ENCODE results near the gene PSMC3. TPM values are rescaled to one million over a fixed set of nuclear protein-coding genes. Genes with fewer than 3 reads are reported as not detected.
A peak's percentile ranks its signal among the peaks of the same experiment; 100 is the strongest.

Gene PSMC3
- total RNA-seq, 1 donor from 2014 or later = 79.6 TPM

DNA sequence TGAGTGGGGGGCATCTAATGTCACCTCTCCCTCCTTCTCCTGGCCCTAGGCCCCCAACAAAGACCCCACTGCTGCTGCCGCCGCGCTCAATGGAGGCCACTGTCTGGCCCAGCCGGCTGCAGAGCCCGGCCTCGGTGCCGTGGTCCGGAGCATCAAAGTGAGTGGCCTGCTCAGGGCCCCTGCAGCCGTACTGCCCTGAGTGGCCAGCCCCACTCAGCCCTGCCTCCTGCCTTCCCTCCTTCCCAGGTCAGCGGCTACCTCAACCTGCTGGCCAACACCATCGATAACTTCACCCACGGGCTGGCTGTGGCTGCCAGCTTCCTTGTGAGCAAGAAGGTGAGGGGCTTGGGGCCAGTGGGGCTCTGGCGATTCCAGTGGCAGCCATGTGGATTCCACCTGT, 12.9 kb downstream of the PSMC3 start:
- DNase-seq = no peak

DNA sequence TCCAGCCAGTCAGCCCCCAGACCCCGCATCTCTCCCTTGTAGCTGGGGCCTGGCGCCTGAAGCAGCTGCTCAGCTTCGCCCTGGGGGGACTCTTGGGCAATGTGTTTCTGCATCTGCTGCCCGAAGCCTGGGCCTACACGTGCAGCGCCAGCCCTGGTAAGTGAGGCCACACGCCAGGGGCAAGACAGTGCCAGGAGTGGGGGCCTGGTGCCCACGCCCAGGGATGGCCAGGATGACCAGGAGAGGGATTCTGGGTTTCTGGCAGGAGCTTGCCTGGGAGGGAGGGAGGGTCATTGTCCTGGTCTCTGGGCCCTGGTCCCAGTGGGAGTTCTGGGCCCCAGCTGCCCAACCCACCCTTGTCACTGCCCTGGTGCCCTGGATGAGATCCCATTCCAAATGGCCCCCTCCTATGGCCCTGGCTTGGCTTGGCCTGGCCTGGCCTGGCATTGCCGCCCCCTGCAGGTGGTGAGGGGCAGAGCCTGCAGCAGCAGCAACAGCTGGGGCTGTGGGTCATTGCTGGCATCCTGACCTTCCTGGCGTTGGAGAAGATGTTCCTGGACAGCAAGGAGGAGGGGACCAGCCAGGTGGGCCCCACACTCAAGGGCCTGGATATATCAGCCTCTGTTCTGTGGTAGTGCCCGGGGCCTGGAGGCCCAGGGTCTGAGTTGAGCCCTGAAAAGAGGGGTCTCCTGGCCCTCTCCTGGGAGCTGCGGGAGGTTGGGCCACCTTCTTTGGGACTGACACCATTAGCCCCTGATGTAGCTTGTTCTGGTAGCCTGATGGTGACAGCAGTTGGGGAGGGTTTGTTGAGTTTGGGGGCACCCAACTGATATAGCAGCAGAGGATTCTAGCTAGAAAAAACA, 14.1 kb downstream of the PSMC3 start:
- no peak for DNase-seq

DNA sequence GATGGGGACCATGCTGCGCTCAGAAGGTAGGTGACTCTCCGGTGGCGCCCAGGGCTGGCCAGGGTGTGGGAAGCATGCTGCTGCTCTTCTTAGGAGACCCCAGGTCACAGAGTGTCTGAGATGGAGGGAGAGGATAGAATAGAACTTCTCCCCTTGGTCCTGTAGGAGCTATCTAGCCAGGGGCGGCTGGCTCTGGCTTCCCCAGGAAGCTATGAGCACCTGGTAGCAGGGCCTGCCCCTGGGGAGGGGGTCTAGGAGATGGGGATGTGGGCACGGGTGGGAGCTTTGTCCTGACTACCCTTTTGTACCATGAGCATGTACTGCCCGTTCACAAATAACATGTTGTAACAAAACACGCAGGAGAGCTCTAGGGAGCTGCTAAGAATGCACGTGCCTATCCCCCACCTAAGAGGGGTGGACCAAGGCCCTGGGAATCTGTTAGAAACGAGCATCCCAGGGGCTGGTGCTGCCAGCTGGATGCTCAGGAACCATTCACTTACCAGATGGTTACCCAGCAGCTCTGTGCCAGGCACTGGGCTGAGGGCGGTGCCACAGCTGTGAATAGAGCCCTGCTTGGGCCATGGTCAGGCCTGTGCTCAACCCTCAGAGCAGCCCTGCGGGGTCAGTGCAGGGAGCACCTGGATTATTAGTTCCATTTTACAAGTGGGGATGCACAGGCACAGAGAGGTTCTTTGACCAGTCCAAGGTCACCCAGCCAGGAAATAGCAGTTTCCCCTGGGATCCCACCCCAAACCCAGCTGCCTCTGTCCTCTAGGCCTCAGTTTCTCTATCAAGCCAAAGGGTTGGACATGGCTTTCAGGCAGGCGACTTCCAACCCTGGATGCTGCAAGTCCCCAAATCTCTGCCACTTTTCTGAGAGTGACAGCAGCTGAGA, 15.6 kb downstream of the PSMC3 start:
- no peak for DNase-seq

DNA sequence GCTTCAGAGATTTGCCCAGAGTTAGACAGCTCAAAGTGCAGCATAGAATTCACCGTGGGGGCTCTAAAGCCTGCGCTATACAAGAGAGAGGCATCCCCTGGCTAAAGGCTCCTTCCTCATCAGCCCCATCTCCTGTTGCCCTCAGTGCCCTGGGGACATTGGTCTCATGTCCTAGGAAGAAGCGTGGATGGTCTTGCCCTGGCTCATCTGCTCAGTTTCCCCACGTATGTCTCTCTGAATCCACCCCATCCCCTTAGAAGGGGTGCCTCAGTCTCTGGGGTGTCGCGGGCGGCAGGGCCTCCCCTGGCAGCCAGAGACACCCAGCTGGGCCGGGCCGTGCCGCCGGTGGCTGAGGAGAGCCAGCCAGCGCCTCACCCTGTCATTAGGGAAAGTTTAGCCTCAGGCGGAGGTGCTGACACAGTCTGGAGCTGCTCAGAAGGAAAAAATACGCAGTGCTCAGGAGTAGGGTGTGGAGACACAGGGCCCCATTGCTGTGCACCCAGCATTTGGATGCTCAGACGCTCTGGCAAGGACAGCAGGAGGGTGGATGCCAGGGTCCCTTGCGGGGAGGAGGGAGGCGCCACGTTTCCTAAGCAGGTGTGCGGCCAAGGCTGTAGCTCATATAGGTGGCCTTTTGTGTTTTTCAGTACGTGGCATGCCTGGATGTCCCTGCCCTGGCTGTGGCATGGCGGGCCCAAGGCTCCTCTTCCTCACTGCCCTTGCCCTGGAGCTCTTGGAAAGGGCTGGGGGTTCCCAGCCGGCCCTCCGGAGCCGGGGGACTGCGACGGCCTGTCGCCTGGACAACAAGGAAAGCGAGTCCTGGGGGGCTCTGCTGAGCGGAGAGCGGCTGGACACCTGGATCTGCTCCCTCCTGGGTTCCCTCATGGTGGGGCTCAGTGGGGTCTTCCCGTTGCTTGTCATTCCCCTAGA, 16.5 kb downstream of the PSMC3 start:
- DNase-seq = no peak

DNA sequence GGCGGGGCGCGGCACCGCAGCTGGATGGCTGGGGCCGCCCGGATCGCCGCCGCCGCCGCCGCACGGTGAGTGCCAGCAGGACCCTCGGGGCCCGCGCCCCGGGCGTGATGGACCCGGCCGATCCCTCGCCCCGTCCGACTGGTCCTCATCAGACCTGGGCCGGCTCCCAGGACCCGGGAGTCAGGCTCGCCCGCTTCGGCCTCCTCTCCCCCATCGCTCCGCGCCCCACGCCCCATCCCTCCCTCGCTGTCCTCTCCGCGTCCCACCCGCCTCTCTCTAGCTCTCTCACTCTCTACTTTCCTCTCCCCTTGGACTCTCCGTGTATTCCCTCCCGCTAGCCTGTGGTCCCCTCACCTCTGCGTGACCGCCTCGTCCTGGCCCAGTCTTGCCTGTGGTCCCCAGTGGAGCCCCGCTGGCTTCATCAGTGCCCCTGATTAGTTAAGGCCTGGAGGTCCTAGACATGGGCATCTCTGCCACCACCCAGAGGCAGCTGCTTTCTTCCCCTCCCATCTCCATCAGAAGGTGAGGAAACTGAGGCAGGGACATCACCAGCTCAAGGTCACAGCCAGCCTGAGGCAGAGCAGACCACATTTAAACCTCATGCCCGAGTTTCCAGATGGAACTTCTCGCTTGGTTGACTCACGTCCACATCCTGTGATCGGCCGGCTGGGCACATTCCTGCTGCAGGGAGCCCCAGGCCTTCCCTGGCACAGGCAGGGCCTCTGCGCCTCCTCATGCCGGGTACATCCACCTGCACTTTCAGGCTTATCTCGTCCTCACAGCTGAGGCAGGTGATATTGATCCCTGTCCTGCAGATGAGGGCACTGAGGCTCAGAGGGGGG, 17.4 kb downstream of the PSMC3 start:
- no peak for DNase-seq

DNA sequence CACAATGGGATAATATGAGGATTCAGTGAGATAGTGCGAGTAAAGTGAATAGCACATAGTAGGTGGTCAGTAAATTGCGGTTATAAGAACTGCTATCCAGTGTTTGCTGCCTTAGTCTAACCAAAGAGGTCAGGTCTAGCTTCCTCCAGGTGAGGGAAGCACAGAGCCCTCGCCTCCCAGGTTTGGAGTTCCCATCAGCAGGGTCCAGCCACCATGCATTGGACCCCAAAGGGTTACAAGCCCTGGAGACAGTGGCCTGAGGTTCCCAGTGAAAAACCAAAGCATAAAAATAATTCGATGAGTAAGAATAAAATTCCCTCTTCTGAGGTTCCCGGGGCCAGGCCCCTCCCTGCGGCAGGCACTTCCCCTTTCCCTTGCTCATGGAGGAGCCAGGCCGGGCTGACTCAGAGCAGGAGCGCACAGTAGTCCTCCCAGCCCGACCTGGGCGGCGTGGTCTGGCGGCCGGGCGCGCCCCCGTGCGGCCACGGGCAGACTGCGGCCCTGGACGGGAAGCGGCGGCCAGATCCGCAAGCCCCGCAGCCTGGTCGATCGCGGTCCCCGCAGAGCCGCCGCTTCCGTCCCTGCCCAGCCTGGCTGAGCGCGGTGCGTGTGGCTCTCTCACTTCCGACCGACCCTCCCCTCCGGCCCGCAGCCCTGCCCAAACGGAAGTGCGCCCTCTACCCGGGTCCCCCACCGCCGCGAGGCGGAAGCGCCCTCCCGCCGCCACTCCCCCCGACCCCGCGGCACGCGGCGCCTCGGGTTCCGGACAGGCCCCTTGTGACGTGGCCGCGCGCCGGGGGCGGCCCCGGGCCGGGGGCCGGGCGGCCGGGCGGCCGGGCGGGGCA, 18.3 kb downstream of the PSMC3 start, which contains the start of gene SLC39A13:
TSS of gene SLC39A13 (plus strand) at position 845 of the 845 bp plus-strand sequence. CDS start 1,505 bp downstream, outside the sequence.
- DNase-seq = peak; percentile 95

DNA sequence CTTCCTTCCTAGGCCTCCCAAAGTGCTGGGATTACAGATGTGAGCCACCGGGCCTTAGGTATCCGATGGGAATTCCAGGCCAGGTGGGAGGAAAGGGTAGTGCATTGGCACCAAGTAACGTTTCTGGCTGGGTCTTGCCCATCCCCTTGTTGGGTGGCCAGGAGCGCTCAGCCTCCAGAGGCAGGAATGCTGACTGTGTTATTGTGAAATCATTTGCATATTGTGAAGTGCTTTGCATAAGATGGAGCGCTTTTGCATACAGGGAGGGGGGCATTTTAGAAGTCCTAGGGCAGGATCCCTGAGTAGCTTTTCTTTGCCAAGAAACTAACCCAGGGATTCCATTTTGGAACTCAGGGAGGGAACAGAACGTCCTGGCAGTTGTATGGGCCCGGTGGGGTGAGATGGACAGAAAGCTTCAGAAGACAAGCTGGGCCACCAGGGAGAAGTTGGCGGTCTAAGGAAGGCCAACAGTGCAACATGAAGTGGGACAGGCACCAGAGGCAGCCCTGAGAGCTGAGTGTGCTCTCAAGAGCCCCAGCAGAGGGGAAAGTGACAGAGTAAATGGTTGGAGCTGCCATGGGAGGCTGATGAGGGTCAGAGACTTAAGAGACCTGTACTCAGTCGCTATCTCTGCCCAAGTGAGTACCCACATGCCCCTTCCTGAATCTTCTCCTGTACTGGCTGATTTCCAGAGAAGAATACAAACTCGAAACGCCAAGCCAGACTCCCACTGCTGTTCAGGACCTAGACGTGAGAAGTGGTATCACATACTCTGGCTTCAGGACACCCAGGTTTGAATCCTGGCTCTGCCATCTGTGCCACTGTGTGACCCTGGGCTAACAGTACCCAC, 19.1 kb downstream of the PSMC3 start:
- no peak for DNase-seq

DNA sequence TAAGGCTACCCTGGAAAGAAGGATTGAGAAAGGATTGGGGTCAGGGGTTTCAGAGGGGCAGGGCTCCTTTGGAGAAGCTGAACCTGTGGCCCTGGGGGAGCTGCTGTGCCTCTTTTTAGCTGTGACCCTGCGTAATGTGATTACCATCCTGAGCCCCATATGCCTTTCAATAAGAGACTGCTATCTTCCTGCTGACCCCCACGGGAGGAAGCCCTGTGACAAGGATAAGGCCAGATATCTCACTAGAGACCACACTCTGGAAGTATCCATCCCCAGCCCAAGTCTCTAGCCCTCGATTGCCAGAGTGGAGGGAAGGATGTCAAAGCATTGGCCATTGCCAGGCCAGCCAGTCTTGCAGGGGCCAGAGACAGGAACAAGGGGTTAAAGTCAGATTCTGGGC, 22.7 kb downstream of the PSMC3 start:
- DNase-seq = no peak

DNA sequence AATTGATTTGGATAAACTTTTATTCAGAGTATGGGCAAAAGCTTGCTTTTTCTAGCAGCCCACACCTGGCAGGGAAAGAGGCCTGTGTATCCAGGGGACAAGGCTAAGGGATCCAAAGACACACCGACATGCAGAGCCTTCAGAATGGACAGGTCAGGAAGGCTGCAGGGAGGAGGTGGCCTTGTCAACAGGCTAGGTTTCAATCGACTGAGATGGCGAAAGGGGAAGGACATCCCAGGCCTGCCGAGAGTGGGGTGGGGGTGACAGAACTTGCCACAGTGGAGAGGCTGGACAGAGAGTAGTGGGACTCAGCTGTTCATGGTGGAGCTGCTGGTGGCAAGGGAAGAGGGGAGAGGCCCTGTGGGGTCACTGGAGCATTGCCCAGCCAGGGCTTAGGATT, 23.1 kb downstream of the PSMC3 start:
- DNase-seq = no peak

DNA sequence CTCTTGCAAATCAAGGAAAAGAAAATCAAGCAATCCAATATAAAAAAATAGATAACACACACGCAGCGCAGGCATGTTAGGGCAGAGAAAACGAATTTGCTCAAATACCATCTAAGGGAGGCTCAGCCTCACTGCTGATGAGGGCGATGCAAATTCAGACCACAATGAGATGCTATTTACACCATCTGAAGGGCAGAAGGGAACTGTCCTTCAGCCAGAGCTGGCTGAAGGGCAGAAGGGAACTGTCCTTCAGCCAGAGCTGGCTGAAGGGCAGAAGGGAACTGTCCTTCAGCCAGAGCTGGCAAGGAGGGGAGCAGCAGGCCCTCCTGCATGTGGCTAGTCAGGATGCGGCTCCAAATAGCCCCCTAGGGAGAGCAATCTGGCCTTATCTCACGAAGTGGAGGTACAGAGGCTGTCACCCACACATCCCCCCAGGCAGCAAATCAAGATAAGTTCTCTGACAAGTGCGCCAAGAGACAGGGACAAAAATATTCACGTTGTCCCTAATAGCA, 25.4 kb downstream of the PSMC3 start:
- DNase-seq = no peak

DNA sequence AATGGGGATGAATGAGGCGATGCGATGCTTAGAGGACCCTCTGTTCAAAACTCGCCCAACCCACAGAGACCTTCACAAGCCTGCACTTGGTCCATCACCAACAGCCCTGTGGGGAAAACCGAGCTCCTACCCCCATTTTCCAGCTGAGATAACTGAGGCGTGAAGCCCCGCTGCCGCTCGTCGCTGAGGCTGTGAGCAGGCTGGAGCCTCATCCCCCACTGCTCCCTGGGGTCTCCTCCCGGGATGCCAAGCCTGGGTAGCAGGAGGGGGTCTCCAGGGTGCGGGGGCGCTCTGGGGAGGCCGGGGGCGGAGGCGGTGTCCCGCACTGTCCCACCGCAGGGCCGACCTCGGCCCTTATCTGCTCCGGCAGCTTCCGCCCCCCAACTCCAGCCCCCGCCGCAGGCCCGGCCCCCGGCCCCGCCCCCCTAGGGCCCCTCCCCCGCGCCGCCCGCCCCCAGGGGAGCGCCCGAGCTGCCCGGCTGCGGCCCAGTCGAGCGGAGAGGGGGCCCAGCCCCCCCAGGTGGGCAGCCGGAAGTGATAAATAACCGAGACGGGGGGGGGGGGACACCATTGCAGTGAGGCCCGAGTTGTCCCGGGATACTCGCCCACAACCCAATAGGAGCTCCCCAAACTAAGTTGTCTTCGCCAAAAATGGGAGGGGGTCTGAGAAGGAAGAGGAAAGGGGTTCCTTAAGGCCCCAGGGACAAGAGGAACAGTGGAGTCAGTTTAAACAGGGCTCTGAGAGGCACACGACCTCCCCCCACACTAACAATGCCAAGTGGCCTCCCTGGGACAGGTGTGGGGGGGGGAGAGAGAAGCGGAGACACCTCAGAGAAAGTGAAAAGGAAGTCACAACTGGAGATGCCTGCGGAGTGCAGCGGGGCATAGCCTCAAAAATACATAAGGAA, 26.1 kb downstream of the PSMC3 start:
- no peak for DNase-seq

DNA sequence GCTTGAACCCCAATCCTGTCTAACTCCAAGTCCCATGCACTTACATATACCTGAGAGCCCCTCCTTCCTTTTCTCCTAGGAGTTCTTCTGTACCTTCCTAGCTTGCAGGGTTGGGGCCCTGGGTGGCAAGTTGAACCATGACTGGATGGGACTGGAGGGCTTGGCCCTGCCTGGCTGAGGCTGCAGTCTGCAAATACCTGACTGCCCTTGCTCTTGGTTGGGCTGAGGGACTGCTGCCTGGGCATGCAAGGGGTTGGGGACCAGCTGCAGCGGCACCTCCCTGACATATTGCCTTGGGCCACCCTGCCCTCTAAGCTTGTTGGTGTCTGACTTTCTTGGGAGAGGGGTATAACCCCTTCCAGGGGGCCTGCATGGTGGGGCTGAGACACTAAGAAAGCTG, 27.7 kb downstream of the PSMC3 start:
- no peak for DNase-seq

DNA sequence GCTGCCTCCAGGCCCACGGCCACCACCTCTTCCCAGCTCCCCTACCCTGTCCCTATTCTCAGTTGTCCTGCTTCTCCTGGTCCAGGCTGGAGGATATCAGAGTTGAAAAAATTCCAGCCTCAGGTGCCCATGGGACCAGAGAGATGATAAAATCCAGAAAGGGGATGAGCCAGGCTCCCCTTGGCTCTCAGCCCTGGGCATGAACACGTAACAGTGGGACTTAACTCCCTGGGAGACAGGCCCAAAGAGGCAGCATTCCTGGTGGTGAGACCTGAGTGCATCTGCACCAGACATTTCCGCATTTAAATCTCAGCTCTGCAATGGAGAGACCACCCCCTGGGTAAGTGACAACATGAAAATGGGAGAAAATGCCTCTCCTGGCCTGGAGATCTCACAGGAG, 28.2 kb downstream of the PSMC3 start:
- DNase-seq = no peak

DNA sequence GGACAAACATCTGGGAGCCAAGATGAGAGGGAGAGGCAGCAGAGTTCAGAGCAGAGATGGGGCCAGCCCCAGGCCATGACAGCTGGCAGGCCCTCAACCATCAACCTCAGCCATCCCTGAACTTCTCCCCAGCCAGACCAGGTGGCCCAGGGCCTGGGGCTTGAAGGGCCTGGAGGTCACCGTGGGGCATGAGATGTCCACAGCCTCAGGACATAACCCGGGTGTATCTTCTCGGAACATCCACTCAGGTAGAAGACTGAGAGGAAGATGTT, 30.3 kb downstream of the PSMC3 start:
- DNase-seq = no peak

DNA sequence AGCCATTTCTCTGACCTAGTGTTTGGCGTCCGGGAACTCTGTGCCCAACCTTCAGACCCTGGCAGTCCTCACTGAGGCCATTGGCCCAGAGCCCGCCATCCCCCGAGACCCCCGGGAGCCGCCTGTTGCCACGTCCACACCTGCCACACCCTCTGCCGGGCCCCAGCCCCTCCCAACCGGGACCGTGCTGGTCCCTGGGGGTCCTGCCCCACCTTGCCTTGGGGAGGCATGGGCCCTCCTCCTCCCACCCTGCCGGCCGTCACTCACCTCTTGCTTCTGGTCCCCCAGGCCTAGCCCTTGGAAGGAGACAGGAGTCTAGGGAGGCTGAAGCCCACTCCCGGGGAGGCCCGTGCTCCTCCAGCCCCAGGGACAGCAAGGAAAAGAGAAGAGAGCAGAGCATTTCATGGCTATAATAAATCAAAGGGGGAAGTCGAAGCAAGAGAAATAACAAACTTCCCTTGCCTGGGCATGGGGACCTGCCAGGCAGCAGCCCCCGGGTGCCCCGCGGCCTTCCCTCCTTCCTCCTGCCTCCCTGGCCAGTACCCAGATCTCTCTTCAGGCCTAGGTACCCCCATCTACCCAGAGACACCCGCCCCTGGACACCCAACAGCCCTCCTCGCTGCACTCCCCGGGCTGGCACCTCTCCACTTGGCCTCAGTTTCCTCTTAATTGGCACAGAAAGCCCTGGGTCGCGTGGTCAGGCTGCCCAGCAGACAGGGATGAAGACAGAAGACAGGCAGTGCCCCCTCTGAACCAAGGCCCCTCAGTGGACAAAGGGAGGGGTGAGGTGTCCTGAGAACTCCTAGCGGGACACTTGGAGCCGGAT, 30.8 kb downstream of the PSMC3 start:
- DNase-seq = no peak

DNA sequence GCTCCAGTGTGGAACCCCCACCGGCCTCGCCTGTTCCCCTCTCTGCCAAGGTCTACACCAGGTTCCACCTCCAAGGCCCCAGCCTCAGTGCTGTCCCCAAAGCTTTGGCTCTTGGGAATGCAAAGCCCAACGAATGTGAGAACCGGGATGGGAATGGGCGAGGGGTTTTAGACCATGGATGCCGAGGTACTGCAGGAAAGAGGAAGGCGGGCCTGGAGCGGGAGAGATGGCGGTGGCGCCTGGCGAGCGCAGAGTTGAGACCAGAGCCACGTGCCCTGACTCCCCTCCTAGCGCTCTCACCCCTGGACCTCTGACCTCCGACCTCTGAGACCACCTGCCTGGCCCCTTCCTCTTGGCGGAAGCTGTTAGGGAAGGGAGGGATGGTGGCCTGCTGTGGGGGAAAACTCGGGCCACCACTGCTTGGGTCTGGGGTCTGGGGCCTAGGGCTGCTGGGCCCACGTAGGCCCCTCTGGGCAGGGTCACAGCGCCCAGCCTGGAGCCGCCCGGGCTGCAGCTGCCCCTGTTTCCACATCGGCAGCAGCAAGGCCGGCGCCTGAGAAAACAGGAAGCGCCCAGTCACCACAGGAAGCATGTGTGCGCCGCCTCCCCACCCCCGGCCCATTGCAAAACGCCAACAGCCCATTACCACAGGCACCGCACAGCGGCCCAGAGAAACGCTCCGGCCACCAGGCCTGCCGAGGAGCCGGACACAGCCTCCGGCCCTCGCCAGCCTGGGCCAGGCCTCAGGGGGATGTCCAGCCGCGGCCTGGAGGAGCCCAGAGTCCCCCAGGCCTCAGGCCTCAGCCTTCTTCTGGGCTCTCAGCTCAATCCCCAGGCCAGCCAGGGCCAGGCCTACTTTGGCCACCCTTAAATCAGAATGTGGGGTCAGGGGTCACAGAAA, 31.7 kb downstream of the PSMC3 start:
- DNase-seq = no peak

Measured in skin of body (tissue), 2 donors.